NCI-H2196 treated with DMSO at 0.1 percent for 48 hours (cell line): ENCODE measurements around the gene KIR3DL3.
"Not testable (repeated sequence)": the region's sequence is repeated elsewhere in the genome, so short reads cannot be mapped to it uniquely, and the experiment has no call there.

Experiments
- DNase-seq: peaks from one replicate; lab custom pipeline; 2025; ENCODE audit not compliant: unreplicated experiment; lab: John Stamatoyannopoulos, UW

The KIR3DL3 gene

DNA sequence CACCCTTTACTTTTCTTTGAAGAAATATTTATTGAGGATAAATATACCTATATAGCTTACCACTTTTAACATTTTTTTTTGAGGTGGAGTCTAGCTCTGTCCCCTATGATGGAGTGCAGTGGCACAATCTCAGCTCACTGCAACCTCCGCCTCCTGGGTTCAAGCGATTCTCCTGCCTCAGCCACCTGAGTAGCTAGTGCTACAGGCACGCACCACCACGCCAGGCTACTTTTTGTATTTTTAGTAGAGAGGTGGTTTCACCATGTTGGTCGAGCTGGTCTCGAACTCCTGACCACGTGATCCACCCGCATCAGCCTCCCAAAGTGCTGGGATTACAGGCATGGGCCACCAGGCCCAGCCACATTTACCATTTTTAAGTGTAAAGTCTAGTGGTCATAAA is 51.6 kb downstream of the KIR3DL3 start:
- DNase-seq, result not testable (repeated sequence)

GRCh38 chr19:54777851-54778250 is 53.6 kb downstream of the KIR3DL3 start:
- not testable (repeated sequence) for DNase-seq

- not testable (repeated sequence) for DNase-seq
Observed at GRCh38 chr19:54778896-54779295, 54.7 kb downstream of the KIR3DL3 start.

DNA sequence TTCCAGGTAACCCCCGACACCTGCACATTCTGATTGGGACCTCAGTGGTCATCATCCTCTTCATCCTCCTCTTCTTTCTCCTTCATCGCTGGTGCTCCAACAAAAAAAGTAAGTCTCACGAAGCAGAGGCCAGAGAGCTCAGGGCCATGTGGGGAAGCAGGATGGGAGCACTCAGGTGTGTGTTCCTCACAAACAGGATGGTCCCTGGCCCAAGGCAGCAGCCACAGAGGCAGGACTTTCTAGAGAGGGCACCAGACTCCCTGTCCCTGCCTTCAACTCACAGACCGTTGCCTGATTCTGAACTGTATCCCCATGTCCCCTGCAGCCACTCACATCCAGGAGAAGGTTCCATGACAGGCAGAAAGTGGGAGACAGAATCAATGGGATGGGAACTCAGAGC is 58.7 kb downstream of the KIR3DL3 start:
- DNase-seq, result not testable (repeated sequence)
